Activated B cell treated with CpG ODN at 0.5 μM for 24 hours (primary cell): ENCODE measurements around the gene ACE. TPM values are rescaled to one million over a fixed set of nuclear protein-coding genes. Genes with fewer than 3 reads are reported as not detected.

Experiments
- ATAC-seq: fragments of 200-7000 bp; cut with Tn5 transposase; one replicate; pipeline ENCODE4 v1.10.0; 2021; ENCODE audit warnings: low read depth, mild to moderate bottlenecking, moderate library complexity
- CTCF ChIA-PET: fragments of 350-600 bp; sonication (Branson Sonifier 250); formaldehyde crosslinking; loops from one replicate; lab custom pipeline; 2021; ENCODE audit warnings: antibody characterized with exemption; lab: Charles Lee
- POLR2A ChIA-PET: fragments of 350-600 bp; sonication (Branson Sonifier 250); formaldehyde crosslinking; loops from one replicate; lab custom pipeline; 2021; ENCODE audit warnings: antibody characterized with exemption; lab: Charles Lee
- DNase-seq: peaks from one replicate; pipeline ENCODE4 v3.0.0; 2022
- H3K27ac Mint-ChIP-seq: one replicate; pipeline ENCODE4 v1.8.0; 2020; ENCODE audit warnings: mixed read lengths
- H3K27me3 Mint-ChIP-seq: one replicate; pipeline ENCODE4 v1.8.0; 2021; ENCODE audit warnings: mixed read lengths
- H3K36me3 Mint-ChIP-seq: one replicate; pipeline ENCODE4 v1.8.0; 2021; ENCODE audit warnings: low read depth, mixed read lengths
- H3K4me1 Mint-ChIP-seq: one replicate; pipeline ENCODE4 v1.8.0; 2021; ENCODE audit warnings: mixed read lengths
- H3K4me3 Mint-ChIP-seq: one replicate; pipeline ENCODE4 v1.8.0; 2020; ENCODE audit warnings: mild to moderate bottlenecking, mixed read lengths
- H3K9me3 Mint-ChIP-seq: one replicate; pipeline ENCODE4 v1.8.0; 2020; ENCODE audit warnings: mixed read lengths
- CTCF ChIP-seq: fragments of 200-600 bp; IDR thresholded peaks from one replicate; pipeline ENCODE4 v1.8.0; 2022; ENCODE audit warnings: antibody characterized with exemption, mild to moderate bottlenecking
- intact Hi-C: fragments of 100-400 bp; cut with micrococcal nuclease; formaldehyde crosslinking; loops from one replicate; pipeline ENCODE4 v1.15.1; 2024
- total RNA-seq: library from RNA; stranded (reverse); gene quantifications from 2 replicates; pipeline ENCODE4 v1.2.3, GENCODE V29; 2022

Gene ACE
- total RNA-seq, 1 donor from 2014 or later = 3.2 TPM

- intact Hi-C loops = no loop called here
- CTCF ChIA-PET = no interaction called here
- TF ChIP-seq CTCF = no peak
- Mint-ChIP-seq H3K36me3 (no peaks in the 10 kb centered on the region), H3K9me3 (no peaks in the 10 kb centered on the region), H3K4me1 (peaks cover 4% of the 10 kb centered on the region), H3K27ac (no peak overlapping the region), H3K4me3 (no peak overlapping the region), H3K27me3 (peaks cover 20% of the 10 kb centered on the region)
- POLR2A ChIA-PET = no interaction called here
- no peak for DNase-seq
- no peak for ATAC-seq
These were observed 66.3 kb downstream of the ACE start for GRCh38 chr17:63542942-63543821.

GRCh38 chr17:63543822-63544420 lies 67.1 kb downstream of the ACE start:
- no peak for TF ChIP-seq CTCF
- Mint-ChIP-seq H3K27me3 (peaks cover 13% of the 10 kb centered on the region), H3K27ac (no peak overlapping the region), H3K9me3 (no peaks in the 10 kb centered on the region), H3K4me1 (peaks cover under 1% of the 10 kb centered on the region), H3K4me3 (no peak overlapping the region), H3K36me3 (no peaks in the 10 kb centered on the region)
- intact Hi-C loops = no loop called here
- ATAC-seq (no peak), DNase-seq (no peak)
- POLR2A ChIA-PET = interaction anchor here (1.3 kb wide), 1 partner anchor 153 kb away, joined by 3 read pairs; no protein-coding TSS in a partner anchor
- CTCF ChIA-PET = no interaction called here

- Mint-ChIP-seq H3K4me1 (peaks cover 8% of the 10 kb centered on the region), H3K9me3 (no peaks in the 10 kb centered on the region), H3K27me3 (peaks cover 6% of the 10 kb centered on the region), H3K27ac (no peak overlapping the region), H3K4me3 (no peak overlapping the region), H3K36me3 (no peaks in the 10 kb centered on the region)
- ATAC-seq (no peak), DNase-seq (no peak)
- ChIA-PET POLR2A (interaction anchor here (1.3 kb wide), 1 partner anchor 152 kb away, joined by 3 read pairs; no protein-coding TSS in a partner anchor), CTCF (no interaction called here)
- intact Hi-C loops = no loop called here
- TF ChIP-seq CTCF = no peak
These were observed 67.8 kb downstream of the ACE start for GRCh38 chr17:63544467-63545301.

- H3K4me1 Mint-ChIP-seq = peaks cover 20% of the 10 kb centered on the region
- H3K27me3 Mint-ChIP-seq = no peaks in the 10 kb centered on the region
- intact Hi-C loops = no loop called here
- ChIA-PET CTCF (no interaction called here), POLR2A (interaction anchor here (1.2 kb wide), 1 partner anchor 9 kb away, joined by 3 read pairs; no protein-coding TSS in a partner anchor)
- H3K9me3 Mint-ChIP-seq = no peaks in the 10 kb centered on the region
- no peak for ATAC-seq
- H3K27ac Mint-ChIP-seq = no peak overlapping the region
- no peak for TF ChIP-seq CTCF
- peaks cover 10% of the 10 kb centered on the region for H3K36me3 Mint-ChIP-seq
- no peak overlapping the region for H3K4me3 Mint-ChIP-seq
- no peak for DNase-seq
These were observed 69.6 kb downstream of the ACE start for GRCh38 chr17:63546308-63547082.
